ENCODE data around the gene XXYLT1.
"Not testable (repeated sequence)": the region's sequence is repeated elsewhere in the genome, so short reads cannot be mapped to it uniquely, and the experiment has no call there.

The XXYLT1 gene

DNA sequence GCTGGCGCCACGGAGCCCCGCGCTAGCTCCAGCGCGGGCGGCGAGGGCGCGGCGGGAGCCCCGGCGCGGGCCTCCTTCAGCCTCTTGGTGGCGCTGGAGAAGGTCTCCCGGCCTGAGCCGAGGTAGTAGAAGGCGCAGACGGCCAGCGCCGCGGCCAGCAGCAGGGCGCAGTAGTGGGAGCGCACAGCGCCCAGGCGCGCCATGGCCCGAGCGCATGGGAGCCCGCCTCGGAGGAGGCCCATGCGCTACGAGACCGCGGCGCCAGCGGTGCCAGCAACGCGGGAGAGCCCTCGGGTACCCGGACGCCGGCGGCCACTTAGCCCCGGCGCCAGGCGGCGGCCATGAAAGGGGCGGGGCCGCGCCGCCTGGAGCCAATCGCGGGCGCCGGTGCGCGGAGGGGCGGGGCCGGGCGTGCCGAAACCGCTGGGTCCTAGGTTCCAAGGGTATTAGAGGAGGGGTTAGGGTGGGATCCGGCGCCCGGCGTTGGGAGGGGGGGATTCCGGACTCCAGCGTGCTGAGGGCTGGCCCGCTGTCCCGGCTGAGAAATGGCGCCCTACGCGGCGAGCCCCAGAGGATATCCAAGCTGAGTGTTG lies at the start of gene XXYLT1:
Gene XXYLT1 (minus strand): TSS at position 343 of the 593 bp plus-strand sequence. CDS start 101 bp downstream, at position 242.
- peak; percentile 91 for DNase-seq

DNA sequence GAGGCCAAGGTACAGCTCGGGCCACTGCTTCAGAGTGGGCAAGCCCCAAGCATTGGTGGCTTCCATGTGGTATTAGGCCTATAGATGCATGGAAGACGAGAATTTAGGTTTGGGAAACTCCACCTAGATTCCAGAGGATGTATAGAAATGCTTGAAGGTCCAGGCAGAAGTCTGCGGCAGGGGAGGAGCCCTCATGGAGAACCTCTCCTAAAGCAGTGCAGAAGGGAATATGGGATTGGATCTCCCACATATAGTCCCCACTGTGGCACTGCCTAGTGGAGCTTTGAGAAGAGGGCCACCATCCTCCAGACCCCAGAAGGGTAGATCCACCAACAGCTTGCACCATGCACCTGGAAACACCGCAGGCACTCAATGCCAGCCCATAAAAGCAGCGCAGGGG lies 48.1 kb upstream of the XXYLT1 start:
- no peak for DNase-seq

GRCh38 chr3:195312714-195313113 lies 41.8 kb upstream of the XXYLT1 start:
- no peak for DNase-seq

DNA sequence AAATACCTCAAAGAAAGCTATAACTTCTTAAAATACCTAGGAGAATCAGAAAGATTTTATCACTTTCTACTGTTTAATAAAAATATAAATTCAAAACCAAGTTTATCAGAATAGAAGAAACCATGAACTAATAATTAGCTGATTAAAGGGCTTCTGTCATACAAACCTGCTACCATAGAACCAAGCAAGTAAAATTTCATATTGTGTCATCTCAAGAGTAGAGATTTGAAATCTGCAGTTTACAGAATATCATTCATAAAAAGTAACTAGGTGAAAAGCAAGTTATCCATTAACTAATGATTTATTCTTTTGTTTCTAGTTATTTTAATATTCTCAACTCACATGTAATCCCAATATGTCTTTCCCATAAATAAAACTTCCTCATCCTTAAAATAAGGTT lies 36.8 kb upstream of the XXYLT1 start:
- no peak for DNase-seq

- DNase-seq = no peak
Measured at GRCh38 chr3:195306369-195306768, 35.4 kb upstream of the XXYLT1 start.

- DNase-seq = peak; percentile 29
Measured at GRCh38 chr3:195302431-195302830, 31.5 kb upstream of the XXYLT1 start.

DNA sequence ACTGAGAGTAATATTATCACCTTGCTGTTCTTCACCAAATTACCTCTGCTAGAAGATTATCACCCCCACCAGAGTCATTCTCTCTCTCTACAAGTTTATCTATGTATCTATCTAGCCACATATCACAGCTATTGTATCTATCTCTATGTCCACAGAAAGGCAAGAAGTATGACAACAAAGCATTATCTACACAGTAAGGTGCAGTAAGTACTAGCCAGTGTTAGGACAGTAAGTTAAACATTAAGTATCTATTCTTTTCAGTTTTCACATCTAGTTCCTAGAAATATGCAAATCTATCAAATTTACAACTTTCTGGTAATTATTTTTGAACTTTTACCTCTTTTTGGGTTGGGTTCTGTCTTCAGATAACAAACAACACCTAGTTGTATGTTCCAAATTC lies 26.5 kb upstream of the XXYLT1 start:
- DNase-seq = no peak

DNA sequence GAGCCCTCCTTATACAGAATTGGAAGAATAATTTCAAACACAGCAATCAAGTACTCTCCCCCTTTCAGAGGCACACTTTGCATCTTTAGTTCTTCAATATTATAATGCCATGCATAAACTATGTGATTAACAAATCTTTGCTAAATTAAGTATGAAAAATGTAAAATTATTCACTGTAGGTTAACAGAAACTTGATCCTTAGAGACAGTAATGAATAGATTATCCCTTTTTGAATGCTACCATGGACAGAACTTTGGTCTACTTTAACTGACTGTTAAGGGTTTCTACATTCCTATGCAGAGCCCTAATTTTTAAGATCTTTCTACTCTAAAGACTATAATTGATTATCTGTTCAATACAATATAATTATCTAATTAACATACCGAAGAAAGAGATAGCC lies 25.7 kb upstream of the XXYLT1 start:
- DNase-seq = no peak

DNA sequence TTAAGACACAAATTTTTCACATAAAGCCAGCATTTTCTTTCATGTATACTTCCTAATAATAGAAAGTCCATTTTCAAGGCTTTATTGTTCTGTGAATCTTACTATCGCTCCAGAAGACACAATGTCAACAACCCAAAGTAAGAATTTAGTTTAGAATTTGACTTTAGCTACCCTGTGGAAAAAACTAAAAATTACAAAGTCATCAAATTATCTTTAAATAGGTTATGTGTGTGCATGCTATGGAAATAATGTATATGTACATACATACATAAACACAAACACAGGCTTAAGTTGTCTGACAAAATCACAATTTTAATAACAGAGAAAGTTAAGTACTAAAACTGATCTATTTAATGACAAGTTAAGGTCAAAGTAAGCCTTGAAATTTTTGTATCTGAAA lies 20.2 kb upstream of the XXYLT1 start:
- no peak for DNase-seq

DNA sequence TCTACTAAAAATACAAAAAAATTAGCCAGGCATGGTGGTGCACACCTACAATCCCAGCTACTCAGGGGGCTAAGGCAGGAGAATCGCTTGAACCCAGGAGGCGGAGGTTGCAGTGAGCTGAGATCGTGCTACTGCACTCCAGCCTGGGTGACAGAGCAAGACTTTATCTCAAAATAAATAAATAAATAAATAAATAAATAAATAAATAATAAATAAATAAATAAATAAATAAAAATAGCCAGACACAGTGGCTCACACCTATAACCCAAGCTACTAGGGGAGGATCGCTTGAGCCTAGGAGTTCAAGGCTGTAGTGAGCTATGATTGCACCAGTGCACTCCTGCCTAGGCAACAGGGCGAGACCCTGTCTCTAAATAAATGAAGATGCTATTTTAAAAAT lies 19.7 kb upstream of the XXYLT1 start:
- not testable (repeated sequence) for DNase-seq

DNA sequence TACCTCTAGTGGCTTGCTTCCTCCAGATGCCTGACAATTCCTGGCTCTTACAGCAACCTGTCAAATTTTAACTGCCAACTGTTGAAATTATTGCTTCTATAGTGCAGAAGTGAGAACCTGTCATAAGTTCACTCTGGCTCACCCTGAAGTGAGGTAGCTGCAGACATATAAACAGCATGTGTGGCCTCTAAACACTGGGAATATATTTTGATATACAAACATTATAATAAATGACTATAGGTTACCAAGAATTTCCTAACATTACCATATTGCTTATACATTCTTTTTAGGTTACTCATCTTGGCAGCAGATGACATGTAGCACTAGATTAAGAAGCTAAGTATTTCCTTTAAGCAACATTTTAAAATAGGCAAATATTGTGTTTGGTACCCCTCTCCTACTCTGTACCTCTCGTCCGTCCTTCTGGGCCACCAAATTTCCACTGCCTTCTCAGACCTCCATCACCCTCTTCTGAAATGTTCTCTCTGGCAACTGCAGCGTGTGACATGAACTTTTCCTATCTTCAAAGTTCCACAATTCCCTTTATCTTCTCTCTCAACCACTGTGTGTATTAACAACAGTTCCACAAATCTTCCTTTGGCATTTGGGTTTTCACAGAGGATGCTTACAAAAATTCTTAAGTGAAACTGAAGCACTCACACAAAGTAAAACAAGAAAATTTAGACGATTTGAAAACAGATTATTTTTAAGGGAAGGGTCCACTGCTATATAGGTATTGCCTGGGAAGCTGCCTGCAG lies 15.3 kb upstream of the XXYLT1 start:
- DNase-seq = peak; percentile 68

DNA sequence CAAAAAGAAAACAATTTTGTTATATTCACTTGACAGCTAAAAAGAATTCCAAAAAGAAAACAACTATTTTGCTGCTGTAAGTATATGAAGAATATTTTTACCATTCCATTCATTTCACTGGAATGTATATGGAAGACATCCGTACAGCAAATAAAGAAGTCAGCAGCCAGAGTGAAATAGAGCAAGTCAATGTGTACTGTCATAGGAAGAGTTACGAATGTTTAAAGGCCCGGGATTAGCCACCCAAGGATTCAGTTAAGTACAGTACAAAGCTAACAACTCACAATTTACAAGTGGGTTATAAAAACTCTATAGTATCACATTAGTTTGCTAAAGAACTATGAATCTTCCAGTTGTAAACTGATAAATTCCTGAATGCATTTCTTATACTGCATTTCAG lies 14.4 kb upstream of the XXYLT1 start:
- no peak for DNase-seq

DNA sequence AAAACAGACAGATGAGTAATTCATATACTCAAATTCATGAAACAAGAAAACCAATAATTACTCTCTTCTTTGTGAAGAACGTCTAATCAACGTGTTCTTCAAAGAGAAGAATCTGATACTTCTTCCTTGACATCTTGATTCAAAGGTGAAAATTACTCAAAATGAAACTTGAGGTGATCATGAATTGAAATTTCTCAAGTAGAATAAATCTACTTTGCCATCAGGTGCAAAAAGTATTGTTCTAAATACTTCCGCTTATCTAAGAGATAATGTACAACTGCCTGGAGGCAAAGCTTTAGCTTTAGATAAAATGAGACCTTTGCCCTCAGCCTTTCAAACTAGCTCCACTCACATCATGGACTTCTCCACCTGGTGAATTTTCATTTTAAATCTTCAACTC lies 13.9 kb upstream of the XXYLT1 start:
- no peak for DNase-seq

DNA sequence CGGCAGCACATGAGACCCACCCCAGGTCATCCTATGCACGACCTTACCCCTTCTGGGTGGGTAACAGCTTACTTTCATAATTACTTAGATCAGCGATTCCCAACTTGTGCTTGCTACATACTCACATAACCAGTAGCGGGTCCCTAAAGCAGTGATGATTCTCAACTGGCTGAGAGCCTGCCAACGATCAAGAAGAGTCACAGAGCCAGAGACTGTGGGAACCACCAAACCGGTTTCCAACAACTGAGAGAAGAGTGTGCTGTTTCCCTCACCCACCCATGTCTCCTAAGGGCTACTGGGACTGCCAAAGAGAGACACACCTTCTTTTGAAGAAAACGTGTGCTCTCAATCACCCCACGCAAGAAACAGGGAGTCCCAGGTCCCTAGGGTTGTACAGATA lies 12.0 kb upstream of the XXYLT1 start:
- DNase-seq = no peak

- no peak for DNase-seq
Measured at GRCh38 chr3:195274259-195274966, 3.5 kb upstream of the XXYLT1 start.

GRCh38 chr3:195271410-195272243 lies 668 bp upstream of the XXYLT1 start:
- peak; percentile 88 for DNase-seq

GRCh38 chr3:195270079-195270816 lies 711 bp downstream of the XXYLT1 start:
- peak; percentile 67 for DNase-seq

- DNase-seq = no peak
Measured at GRCh38 chr3:195269375-195270078, 1.4 kb downstream of the XXYLT1 start.

DNA sequence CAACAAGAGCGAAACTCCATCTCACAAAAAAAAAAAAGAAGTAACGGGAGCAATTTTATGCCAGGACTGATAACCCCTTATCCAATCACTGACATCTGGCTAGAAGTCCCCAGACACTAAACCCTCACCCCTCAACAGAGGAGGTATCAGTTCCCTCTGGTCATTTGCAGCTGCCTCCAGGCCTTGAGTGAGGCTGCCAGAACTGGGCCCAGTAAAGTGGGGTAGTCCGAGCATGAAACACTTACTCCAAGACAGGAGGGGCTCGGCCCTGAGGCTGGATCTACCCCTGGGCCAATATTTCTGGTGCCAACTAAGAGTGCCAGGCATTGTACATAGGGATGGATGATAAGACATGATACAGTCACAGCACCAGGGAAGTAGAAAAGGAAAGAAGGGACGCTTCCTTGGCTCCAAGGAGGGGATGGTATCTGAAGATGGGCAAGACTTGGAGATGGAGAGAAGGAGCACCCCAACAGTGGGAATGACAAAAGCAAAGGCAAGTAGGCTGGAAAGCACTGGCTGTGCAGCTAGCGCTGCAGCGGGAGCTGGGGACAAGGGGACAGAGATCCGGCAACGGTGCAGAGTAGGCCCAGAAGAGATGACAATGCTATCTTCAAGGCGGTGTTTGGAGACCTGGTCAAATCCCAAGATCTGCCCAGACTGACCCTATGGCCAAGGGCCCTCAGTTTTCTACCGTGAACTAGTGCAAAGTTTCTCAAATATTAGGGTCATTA lies 2.2 kb downstream of the XXYLT1 start:
- DNase-seq = no peak

DNA sequence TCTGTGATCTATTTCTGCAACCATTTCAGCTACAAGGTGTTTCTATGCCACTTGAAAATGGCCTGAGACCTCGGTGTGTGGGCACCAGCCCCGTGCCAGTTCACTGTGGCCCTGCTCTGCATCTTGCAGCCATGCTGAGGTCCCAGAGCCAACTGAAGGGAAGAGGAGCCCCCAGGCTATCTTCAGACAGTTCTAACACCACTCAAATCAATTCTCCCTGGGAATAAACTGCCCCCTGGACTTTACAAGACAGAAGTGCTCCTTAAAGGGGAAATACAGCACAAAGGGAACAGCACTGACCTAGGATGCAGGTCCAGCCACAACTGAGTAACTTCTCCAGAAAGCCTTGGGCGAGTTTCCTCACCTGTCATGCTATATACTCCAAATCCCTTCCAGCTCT lies 3.9 kb downstream of the XXYLT1 start:
- no peak for DNase-seq

DNA sequence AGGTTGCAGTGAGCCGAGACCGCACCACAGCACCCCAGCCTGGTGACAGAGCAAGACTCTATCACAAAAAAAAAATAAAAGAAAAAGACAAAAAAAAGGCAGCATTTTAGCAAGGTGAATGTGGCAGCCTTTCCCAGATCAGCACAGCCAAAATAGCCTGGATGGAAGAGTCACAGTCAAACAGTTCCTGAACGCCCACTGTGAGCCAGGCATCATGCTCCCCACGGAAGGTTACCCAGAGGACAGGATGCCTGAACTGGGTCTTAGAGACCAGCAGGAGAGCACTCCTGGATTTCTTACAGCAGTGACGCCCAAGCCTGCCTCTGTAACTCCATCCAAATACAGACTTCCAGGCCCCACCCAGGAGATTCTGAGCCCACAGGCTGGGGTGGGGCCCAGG lies 4.5 kb downstream of the XXYLT1 start:
- DNase-seq = no peak

Measured in EL (cell line).